HCT116 (cell line): ENCODE data around the gene NR6A1. TPM values are rescaled to one million over a fixed set of nuclear protein-coding genes. Genes with fewer than 3 reads are reported as not detected.

Experiments used
- ATAC-seq: fragments of 200-7000 bp; cut with Tn5 transposase; 2 replicates; pipeline ENCODE4 v1.9.1; 2020; ENCODE audit warnings: mild to moderate bottlenecking, moderate library complexity
- BruUV-seq: library from RNA; stranded (reverse); fragments of 400-500 nt; replicated peaks from 2 replicates; lab custom pipeline; 2021; lab: Mats Ljungman, UMichigan
- CTCF ChIA-PET: fragments of 300-600 bp; sonication (Branson Sonifier 250); formaldehyde crosslinking; loops from one replicate; lab custom pipeline; 2021; ENCODE audit warnings: antibody characterized with exemption; lab: Charles Lee
- POLR2A ChIA-PET: fragments of 300-600, 350-600 bp; sonication (Branson Sonifier 250); formaldehyde crosslinking; loops from one replicate; lab custom pipeline; 2021; ENCODE audit warnings: antibody characterized with exemption; lab: Charles Lee
- RAD21 ChIA-PET, 2 experiments: fragments of 300-600 bp; sonication (Branson Sonifier 250); formaldehyde crosslinking; loops; one replicate each; lab custom pipeline; 2023; ENCODE audit warnings: low total read pairs in 2 of 2; ENCODE audit not compliant: uncharacterized antibody in 2 of 2, unreplicated experiment in 2 of 2, low non-redundant PET in 1 of 2; lab: Charles Lee
- DNase-seq: peaks from one replicate; pipeline ENCODE4 v3.0.0-alpha.2; 2010; ENCODE audit warnings: low read depth, low spot score
- H2AFZ ChIP-seq: fragments of 200-600 bp; shearing (Covaris generic), sonication (generic); 2 replicates; pipeline ENCODE4 v1.6.1; 2017; ENCODE audit warnings: low read depth, mixed run types, mixed read lengths, antibody characterized with exemption, low read length; ENCODE audit not compliant: poor library complexity, severe bottlenecking
- H3K27ac ChIP-seq: 2 replicates; pipeline ENCODE4 v1.5.1; 2012; ENCODE audit warnings: low read depth, low read length
- H3K27me3 ChIP-seq: fragments of 200-600 bp; sonication (generic); 2 replicates; pipeline ENCODE4 v1.6.1; 2016; ENCODE audit warnings: mixed run types, low read length, mixed read lengths; ENCODE audit not compliant: insufficient read depth
- H3K36me3 ChIP-seq, 2 experiments: fragments of 200-500 bp in 1 of 2; fragments of 200-600 bp in 1 of 2; sonication (Bioruptor generic) in 1 of 2; sonication (generic) in 1 of 2; 2 replicates each; pipeline versions ENCODE4 v1.5.1 to v1.6.1; 2014 to 2016; ENCODE audit warnings: low read length in 2 of 2, inconsistent platforms in 1 of 2, mixed read lengths in 1 of 2, mixed run types in 1 of 2; ENCODE audit not compliant: insufficient read depth in 2 of 2, control insufficient read depth in 1 of 2
- H3K4me1 ChIP-seq, 2 experiments: fragments of 200-600 bp in 1 of 2; sonication (generic) in 1 of 2; 2 replicates each; pipeline versions ENCODE4 v1.5.1 to v1.6.1; 2012 to 2017; ENCODE audit warnings: low read length in 2 of 2, inconsistent platforms in 1 of 2, mild to moderate bottlenecking in 1 of 2, mixed read lengths in 1 of 2, mixed run types in 1 of 2, moderate library complexity in 1 of 2; ENCODE audit not compliant: insufficient read depth in 2 of 2, control insufficient read depth in 1 of 2
- H3K4me2 ChIP-seq: fragments of 200-600 bp; sonication (generic); 2 replicates; pipeline ENCODE4 v1.6.1; 2017; ENCODE audit warnings: mixed run types, low read length, mixed read lengths
- H3K4me3 ChIP-seq, 2 experiments: fragments of 200-600 bp in 1 of 2; sonication (generic) in 1 of 2; replicated peaks in 1 of 2; 2 replicates each; pipeline ENCODE4 v1.5.1; 2011 to 2016; ENCODE audit warnings: low read length in 2 of 2, control low read depth in 1 of 2, low read depth in 1 of 2, mild to moderate bottlenecking in 1 of 2, mixed read lengths in 1 of 2, mixed run types in 1 of 2
- H3K79me2 ChIP-seq: fragments of 200-600 bp; sonication (generic); 2 replicates; pipeline ENCODE4 v1.6.1; 2017; ENCODE audit warnings: mild to moderate bottlenecking, mixed run types, low read length, moderate library complexity, mixed read lengths; ENCODE audit not compliant: insufficient read depth
- H3K9ac ChIP-seq: fragments of 200-600 bp; sonication (generic); 2 replicates; pipeline ENCODE4 v1.6.1; 2016; ENCODE audit warnings: low read length, mixed read lengths
- H3K9me2 ChIP-seq: fragments of 200-600 bp; sonication (generic), shearing (Covaris generic); 2 replicates; pipeline ENCODE4 v1.6.1; 2017; ENCODE audit warnings: mixed run types, mild to moderate bottlenecking, moderate library complexity; ENCODE audit not compliant: insufficient read depth
- H3K9me3 ChIP-seq, 2 experiments: fragments of 200-500 bp in 1 of 2; fragments of 200-600 bp in 1 of 2; sonication (Bioruptor generic) in 1 of 2; sonication (generic) in 1 of 2; 2 replicates each; pipeline ENCODE4 v1.6.1; 2014 to 2017; ENCODE audit warnings: low read length in 2 of 2, mixed read lengths in 2 of 2, inconsistent platforms in 1 of 2, low read depth in 1 of 2, mild to moderate bottlenecking in 1 of 2, mixed run types in 1 of 2, moderate library complexity in 1 of 2; ENCODE audit not compliant: control insufficient read depth in 1 of 2, insufficient read depth in 1 of 2
- H4K20me1 ChIP-seq: fragments of 200-600 bp; sonication (generic), shearing (Covaris generic); 2 replicates; pipeline ENCODE4 v1.6.1; 2017; ENCODE audit warnings: mixed run types, mild to moderate bottlenecking, moderate library complexity; ENCODE audit not compliant: insufficient read depth
- ATF3 ChIP-seq: IDR thresholded peaks from 2 replicates; pipeline ENCODE4 v1.6.1; 2012
- ELF1 ChIP-seq: IDR thresholded peaks from 2 replicates; pipeline ENCODE4 v1.6.1; 2012; ENCODE audit warnings: low read depth, borderline replicate concordance
- EZH2 ChIP-seq: fragments of 200-600 bp; sonication (generic); IDR thresholded peaks from 2 replicates; pipeline ENCODE4 v1.6.1; 2017; ENCODE audit warnings: antibody characterized with exemption, mixed run types
- FOSL1 ChIP-seq: IDR thresholded peaks from 2 replicates; pipeline ENCODE4 v1.6.1; 2012; ENCODE audit warnings: low read depth
- JUND ChIP-seq: IDR thresholded peaks from 2 replicates; pipeline ENCODE4 v1.6.1; 2012
- POLR2A ChIP-seq: IDR thresholded peaks from 2 replicates; pipeline ENCODE4 v1.7.0; 2011; ENCODE audit warnings: borderline replicate concordance; ENCODE audit not compliant: insufficient read depth, insufficient read length; ENCODE audit errors: extremely low read depth
- POLR2AphosphoS5 ChIP-seq: IDR thresholded peaks from 2 replicates; pipeline ENCODE4 v1.6.1; 2011; ENCODE audit warnings: mild to moderate bottlenecking, low read depth, low read length, moderate library complexity
- YY1 ChIP-seq: IDR thresholded peaks from 2 replicates; pipeline ENCODE4 v1.6.1; 2011; ENCODE audit warnings: low read length, low read depth, moderate library complexity, mild to moderate bottlenecking; ENCODE audit not compliant: insufficient replicate concordance; ENCODE audit errors: extremely low read depth
- intact Hi-C: fragments of 100-400 bp; cut with micrococcal nuclease; formaldehyde crosslinking; loops from 2 replicates; pipeline ENCODE4 v1.10.0; 2022
- total RNA-seq: library from RNA; stranded (reverse); gene quantifications from one replicate; pipeline ENCODE4 v1.2.1, GENCODE V29; 2021; ENCODE audit not compliant: unreplicated experiment
- TF ChIP-seq, protein P1 (sequence below), 3 experiments: fragments of 200-600 bp in 1 of 3; sonication (generic) in 1 of 3; IDR thresholded peaks in 2 of 3; conservative IDR thresholded peaks in 1 of 3; 2 replicates each; pipeline ENCODE4 v1.5.1; 2012 to 2017; ENCODE audit warnings: low read depth in 2 of 3, low read length in 2 of 3, antibody characterized with exemption in 1 of 3, borderline replicate concordance in 1 of 3, control low read depth in 1 of 3, mild to moderate bottlenecking in 1 of 3, mixed read lengths in 1 of 3, mixed run types in 1 of 3, moderate library complexity in 1 of 3; ENCODE audit not compliant: insufficient read depth in 1 of 3
- TF ChIP-seq, protein P2 (sequence below): IDR thresholded peaks from 2 replicates; pipeline ENCODE4 v1.6.1; 2012

NR6A1 gene
- total RNA-seq, 1 experiment from 2014 or later: 9.9 TPM

DNA sequence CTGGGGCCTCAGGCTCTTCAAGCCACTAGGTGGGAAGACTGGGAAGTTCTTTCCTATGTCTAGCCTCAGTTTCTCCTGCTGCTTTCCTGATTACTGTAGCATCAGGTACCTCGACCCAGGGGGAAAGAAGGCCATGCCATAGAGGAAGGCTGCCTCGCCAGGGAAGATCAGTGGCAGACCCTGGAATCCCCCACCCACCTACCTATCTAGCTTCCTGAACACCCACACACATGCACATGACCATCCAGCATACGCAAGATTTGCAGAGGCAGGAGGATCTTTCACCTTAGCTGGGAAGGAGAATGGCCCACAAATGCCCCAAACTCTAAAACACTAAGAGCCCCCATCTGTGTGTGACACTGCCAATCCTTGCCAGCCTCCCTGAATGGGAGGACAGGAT is 271.9 kb downstream of the NR6A1 start (continued):
- TF ChIP-seq, protein P1, sequence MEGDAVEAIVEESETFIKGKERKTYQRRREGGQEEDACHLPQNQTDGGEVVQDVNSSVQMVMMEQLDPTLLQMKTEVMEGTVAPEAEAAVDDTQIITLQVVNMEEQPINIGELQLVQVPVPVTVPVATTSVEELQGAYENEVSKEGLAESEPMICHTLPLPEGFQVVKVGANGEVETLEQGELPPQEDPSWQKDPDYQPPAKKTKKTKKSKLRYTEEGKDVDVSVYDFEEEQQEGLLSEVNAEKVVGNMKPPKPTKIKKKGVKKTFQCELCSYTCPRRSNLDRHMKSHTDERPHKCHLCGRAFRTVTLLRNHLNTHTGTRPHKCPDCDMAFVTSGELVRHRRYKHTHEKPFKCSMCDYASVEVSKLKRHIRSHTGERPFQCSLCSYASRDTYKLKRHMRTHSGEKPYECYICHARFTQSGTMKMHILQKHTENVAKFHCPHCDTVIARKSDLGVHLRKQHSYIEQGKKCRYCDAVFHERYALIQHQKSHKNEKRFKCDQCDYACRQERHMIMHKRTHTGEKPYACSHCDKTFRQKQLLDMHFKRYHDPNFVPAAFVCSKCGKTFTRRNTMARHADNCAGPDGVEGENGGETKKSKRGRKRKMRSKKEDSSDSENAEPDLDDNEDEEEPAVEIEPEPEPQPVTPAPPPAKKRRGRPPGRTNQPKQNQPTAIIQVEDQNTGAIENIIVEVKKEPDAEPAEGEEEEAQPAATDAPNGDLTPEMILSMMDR (IDR thresholded peaks at IDR 0.05 in 2 of 3, conservative IDR thresholded peaks at IDR 0.05 in 1 of 3; ENCODE audit: borderline replicate concordance in 1 of 3, insufficient read depth in 1 of 3, low read depth in 2 of 3, low read length in 2 of 3): no peak
- TF ChIP-seq FOSL1 (no peak), EZH2 (no peak), ELF1 (no peak), JUND (no peak), ATF3 (no peak), YY1 (no peak)
- TF ChIP-seq, protein P2, sequence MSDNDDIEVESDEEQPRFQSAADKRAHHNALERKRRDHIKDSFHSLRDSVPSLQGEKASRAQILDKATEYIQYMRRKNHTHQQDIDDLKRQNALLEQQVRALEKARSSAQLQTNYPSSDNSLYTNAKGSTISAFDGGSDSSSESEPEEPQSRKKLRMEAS: no peak

GRCh38 chr9:124498499-124499146 is 272.5 kb downstream of the NR6A1 start:
- BruUV-seq: no TSS peak
- intact Hi-C loops: no loop called here
- POLR2A ChIA-PET: no interaction called here
- no peak overlapping the region for H3K4me2 ChIP-seq
- H3K27ac ChIP-seq: no peak overlapping the region
- RAD21 ChIA-PET: no interaction called here
- no peak overlapping the region for H3K9ac ChIP-seq
- H2AFZ ChIP-seq: no peak overlapping the region
- no peak for DNase-seq
- CTCF ChIA-PET: no interaction called here
- H3K27me3 ChIP-seq: no peaks in the 10 kb centered on the region
- no peak overlapping the region for H3K4me3 ChIP-seq
- no peak for ATAC-seq
- H3K79me2 ChIP-seq: no peaks in the 10 kb centered on the region
- no peaks in the 10 kb centered on the region for H4K20me1 ChIP-seq
- H3K9me2 ChIP-seq: no peaks in the 10 kb centered on the region
- no peaks in the 10 kb centered on the region for H3K36me3 ChIP-seq
- no peaks in the 10 kb centered on the region for H3K9me3 ChIP-seq
- TF ChIP-seq POLR2A (no peak), POLR2AphosphoS5 (no peak)
- TF ChIP-seq, all 23 proteins: peak for 0
- H3K4me1 ChIP-seq: no peaks in the 10 kb centered on the region
